ENCODE data around the gene PXDN.

The PXDN gene

DNA sequence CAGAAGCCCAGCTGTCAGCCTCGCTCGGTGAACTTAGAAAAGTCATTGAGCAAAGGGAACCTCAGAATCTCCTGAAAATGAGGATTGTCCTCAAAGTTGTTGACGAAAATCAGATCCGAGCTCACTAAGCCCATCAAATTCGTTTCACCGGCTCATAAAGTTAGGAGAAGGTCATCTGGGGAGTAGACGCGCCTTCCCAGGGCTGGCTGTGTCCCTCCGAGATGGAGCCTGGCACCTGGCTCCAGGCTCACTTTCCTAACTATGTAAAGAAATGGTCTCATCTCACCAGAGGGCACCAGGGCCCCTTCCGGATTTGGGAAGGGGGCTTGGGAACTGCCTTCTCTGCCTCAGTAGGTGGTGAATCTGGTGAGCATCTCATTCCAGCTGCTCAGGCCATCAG lies 145.5 kb downstream of the PXDN start:
- no peak for DNase-seq (ENCODE audit: low read depth)

DNA sequence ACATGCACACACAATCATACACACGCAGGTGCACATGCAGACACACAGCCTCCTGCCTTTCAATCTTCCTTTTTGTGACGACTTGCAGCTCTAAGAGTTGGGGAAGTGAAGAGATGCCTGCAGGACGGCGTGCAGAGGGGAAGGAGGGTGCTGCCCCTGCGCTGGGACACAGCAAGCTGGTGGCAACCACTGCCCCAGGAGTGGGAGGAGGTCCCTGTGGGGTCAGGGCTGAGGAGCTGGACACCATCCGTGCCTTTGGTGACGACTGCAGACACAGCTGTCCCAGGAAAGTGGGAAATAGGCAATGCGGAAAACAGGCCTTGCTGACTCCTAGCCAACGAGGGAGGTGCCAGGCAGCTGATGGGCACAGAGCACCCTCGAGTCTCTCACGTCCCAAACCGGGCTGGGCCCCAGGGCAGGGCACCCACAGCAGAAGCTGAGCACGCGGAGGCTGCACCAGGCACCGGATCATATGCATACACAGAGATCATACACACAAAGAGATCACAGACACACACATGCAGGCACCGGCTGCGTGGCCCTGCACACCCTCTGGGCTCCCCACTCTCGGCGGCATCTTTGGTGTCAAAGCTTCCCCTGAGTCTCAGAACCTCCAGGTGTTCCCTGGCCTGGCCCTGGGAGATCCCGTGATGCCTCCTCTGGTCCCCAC lies 146.1 kb downstream of the PXDN start:
- DNase-seq (ENCODE audit: low read depth): no peak

DNA sequence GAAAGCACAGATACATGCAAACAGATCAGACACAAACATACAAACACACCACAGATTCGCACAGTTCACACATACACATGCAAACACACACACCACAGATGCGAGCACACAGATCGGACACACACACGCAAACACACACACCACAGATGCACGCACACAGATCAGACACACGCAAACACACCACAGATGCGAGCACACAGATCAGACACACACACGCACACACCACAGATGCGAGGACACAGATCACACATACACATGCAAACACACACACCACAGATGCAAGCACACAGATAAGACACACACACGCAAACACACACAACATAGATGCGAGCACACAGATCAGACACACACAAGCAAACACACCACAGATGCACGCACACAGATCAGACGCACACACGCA lies 149.0 kb downstream of the PXDN start:
- DNase-seq (ENCODE audit: low read depth): no peak

DNA sequence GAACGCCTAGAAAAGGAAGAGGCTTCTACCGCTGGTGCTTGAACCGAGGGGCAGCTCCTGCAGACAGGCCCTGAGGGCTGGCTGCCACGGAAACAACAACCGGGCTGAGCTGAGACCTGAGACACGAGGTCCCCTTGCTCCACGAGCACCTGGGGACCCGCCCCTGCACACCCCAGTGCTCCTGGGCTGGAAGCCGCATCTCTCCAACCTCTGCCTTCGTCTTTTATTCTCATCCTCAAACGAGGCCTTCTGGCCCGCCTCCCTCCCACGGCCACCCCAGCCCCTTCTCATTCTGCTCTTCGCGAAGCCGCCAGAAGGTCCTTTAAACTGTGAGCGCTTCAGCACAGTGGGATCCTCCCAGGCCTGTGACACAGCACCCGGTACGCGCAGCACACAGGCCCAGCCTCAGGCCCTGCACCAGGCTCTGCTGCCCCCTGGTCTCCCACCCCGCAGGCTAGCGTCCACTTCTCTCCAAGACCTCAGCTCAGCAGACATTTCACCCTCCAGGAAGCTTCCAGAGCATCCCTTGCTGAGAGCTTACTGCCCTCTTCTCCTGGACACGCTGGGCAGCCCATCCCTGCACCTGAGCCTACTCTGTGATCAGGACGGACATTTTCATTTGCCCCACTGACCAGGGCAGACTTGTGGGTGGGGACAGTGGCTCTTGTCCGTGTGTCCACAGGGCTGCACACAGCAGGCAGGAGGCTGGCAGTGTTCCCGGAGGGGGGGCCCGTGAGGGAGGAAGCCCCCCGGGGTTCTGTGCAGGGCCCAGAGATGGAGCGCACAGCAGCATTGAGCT lies 149.7 kb downstream of the PXDN start:
- no peak for DNase-seq (ENCODE audit: low read depth)

DNA sequence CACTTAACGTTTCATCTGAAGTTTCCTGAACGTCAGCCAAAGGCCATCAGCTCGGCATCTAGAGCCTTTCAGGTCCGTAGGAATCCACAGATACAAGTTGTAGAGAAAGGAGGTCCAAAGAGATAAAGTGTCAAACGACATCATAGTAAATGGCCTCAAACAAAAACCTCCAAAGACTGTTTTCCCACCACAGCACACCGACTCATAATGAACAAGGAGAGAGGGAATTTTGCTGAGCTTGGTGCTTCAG lies 150.3 kb downstream of the PXDN start:
- no peak for DNase-seq (ENCODE audit: low read depth)

- peak; percentile 54 for DNase-seq (ENCODE audit: low read depth)
These were observed 150.8 kb downstream of the PXDN start for GRCh38 chr2:1593371-1594122.

GRCh38 chr2:1591978-1592907 lies 152.1 kb downstream of the PXDN start:
- peak; percentile 17 for DNase-seq (ENCODE audit: low read depth)

- DNase-seq (ENCODE audit: low read depth): no peak
These were observed 152.9 kb downstream of the PXDN start for GRCh38 chr2:1591461-1591770.

GRCh38 chr2:1590596-1591460 lies 153.5 kb downstream of the PXDN start:
- no peak for DNase-seq (ENCODE audit: low read depth)

GRCh38 chr2:1588978-1589621 lies 155.2 kb downstream of the PXDN start:
- DNase-seq (ENCODE audit: low read depth): no peak

- DNase-seq (ENCODE audit: low read depth): no peak
These were observed 156.0 kb downstream of the PXDN start for GRCh38 chr2:1588051-1588977.

DNA sequence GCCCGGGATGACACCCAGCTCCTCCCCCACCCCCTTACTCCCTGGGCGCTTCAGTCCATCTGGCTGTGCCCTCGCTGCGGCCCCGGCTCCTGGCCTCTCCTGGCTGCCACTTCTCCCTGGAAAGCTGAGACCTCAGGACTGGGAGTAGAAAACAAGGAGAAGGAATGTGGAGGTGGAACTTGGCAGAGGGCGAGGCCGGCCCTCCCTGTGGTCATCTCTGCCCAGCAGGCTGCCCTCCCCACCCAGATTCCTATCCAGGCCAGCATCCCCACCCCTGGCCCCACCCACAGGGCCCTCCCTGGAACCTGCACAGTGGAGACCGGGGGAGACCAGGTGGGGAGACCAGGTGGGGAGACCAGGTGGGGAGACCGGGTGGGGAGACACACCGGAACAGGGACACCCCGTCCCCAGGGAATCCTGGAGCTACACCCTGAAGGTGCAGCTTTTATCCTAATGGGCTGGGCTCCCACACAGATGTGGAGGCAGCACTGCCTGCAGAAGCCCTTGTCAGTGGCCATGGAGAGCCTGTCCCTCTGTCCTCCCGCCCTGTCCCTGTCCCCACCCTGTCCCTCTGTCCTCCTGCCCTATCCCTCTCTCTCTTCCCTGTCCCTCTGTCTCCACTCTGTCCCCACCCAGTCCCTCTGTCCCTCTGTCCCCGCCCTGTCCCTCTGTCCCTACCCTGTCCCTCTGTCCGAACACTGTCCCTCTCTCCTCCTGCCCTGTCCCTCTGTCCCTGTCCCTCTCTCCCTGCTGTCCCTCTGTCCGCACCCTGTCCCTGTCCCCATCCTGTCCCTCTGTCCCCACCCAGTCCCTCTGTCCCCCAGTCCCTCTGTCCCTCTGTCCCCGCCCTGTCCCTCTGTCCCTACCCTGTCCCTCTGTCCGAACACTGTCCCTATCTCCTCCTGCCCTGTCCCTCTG lies 157.1 kb downstream of the PXDN start:
- DNase-seq (ENCODE audit: low read depth): no peak

- no peak for DNase-seq (ENCODE audit: low read depth)
These were observed 157.9 kb downstream of the PXDN start for GRCh38 chr2:1586251-1586922.

DNA sequence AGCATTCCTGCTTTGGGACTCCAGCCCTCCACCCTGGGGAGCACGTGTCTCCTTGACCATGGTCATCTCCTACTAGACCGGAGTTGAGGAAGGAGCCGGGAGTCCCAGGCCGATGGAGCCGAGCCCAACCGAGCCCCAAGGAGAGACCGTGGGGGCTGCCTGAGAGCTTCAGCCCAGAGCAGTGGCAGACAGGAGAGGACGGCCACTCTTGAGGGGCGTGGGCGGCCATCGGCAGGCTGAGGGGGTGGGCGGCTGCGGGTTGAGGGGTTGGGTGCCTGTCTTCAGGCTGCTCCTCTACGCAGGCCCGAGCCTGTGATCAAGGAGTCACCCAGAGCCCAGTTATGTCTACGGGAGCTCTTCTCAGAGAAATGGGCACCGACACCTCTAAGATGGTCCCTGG lies 158.7 kb downstream of the PXDN start:
- DNase-seq (ENCODE audit: low read depth): no peak

- no peak for DNase-seq (ENCODE audit: low read depth)
These were observed 159.4 kb downstream of the PXDN start for GRCh38 chr2:1584691-1585485.

- no peak for DNase-seq (ENCODE audit: low read depth)
These were observed 160.2 kb downstream of the PXDN start for GRCh38 chr2:1584051-1584531.

GRCh38 chr2:1582891-1583341 lies 161.4 kb downstream of the PXDN start:
- no peak for DNase-seq (ENCODE audit: low read depth)
